DOHH2 (cell line): Measurements from ENCODE around the gene PLA2G1B.

ENCODE experiments used
- H3F3A ChIP-seq: fragments of 200-600 bp; sonication (generic), shearing (Covaris generic); 2 replicates; pipeline ENCODE4 v1.6.0; 2016; ENCODE audit warnings: antibody characterized with exemption, mild to moderate bottlenecking; ENCODE audit not compliant: control insufficient read depth, insufficient read depth
- H3K27ac ChIP-seq: fragments of 200-600 bp; sonication (generic); 2 replicates; pipeline ENCODE4 v1.5.1; 2014; ENCODE audit warnings: low read depth, mild to moderate bottlenecking, low read length, moderate library complexity
- H3K27me3 ChIP-seq: fragments of 200-600 bp; sonication (generic); 2 replicates; pipeline ENCODE4 v1.6.1; 2014; ENCODE audit warnings: mild to moderate bottlenecking, low read length, mixed read lengths; ENCODE audit not compliant: control insufficient read depth
- H3K36me3 ChIP-seq: fragments of 200-600 bp; sonication (generic); 2 replicates; pipeline ENCODE4 v1.6.1; 2014; ENCODE audit warnings: mild to moderate bottlenecking, low read length, moderate library complexity, mixed read lengths; ENCODE audit not compliant: control insufficient read depth
- H3K4me1 ChIP-seq: fragments of 200-600 bp; sonication (generic); 2 replicates; pipeline ENCODE4 v1.6.1; 2014; ENCODE audit warnings: mild to moderate bottlenecking, low read length, mixed read lengths; ENCODE audit not compliant: control insufficient read depth
- H3K4me2 ChIP-seq: fragments of 200-600 bp; sonication (generic); 2 replicates; pipeline ENCODE4 v1.6.0; 2014; ENCODE audit warnings: mild to moderate bottlenecking, low read length, moderate library complexity
- H3K4me3 ChIP-seq: fragments of 200-600 bp; sonication (generic); 2 replicates; pipeline ENCODE4 v1.5.1; 2014; ENCODE audit warnings: mild to moderate bottlenecking, low read length, mixed read lengths
- H3K79me2 ChIP-seq: fragments of 200-600 bp; sonication (generic); 2 replicates; pipeline ENCODE4 v1.6.1; 2014; ENCODE audit warnings: mild to moderate bottlenecking, low read length, mixed read lengths; ENCODE audit not compliant: control insufficient read depth
- H3K9me2 ChIP-seq: fragments of 200-600 bp; sonication (generic); replicated peaks from 2 replicates; pipeline ENCODE4 v1.6.1; 2014; ENCODE audit warnings: mild to moderate bottlenecking, low read length, mixed read lengths; ENCODE audit not compliant: control insufficient read depth
- H3K9me3 ChIP-seq: fragments of 200-600 bp; sonication (generic); 2 replicates; pipeline ENCODE4 v1.6.1; 2014; ENCODE audit warnings: antibody characterized with exemption, low read length, mixed read lengths; ENCODE audit not compliant: control insufficient read depth, insufficient read depth
- H4K20me1 ChIP-seq: fragments of 200-600 bp; sonication (generic); 2 replicates; pipeline ENCODE4 v1.6.0; 2014; ENCODE audit warnings: low read depth, mild to moderate bottlenecking, antibody characterized with exemption, low read length, moderate library complexity; ENCODE audit not compliant: control insufficient read depth, insufficient read depth
- CTCF ChIP-seq: fragments of 200-600 bp; sonication (generic); IDR thresholded peaks from one replicate; pipeline ENCODE4 v1.5.1; 2014; ENCODE audit warnings: antibody characterized with exemption, mild to moderate bottlenecking, low read depth, low read length; ENCODE audit not compliant: poor library complexity, severe bottlenecking
- EZH2phosphoT487 ChIP-seq: fragments of 200-600 bp; sonication (generic); IDR thresholded peaks from 2 replicates; pipeline ENCODE4 v1.6.1; 2017; ENCODE audit warnings: borderline replicate concordance, mild to moderate bottlenecking, antibody characterized with exemption, low read length, moderate library complexity, mixed read lengths

PLA2G1B gene

GRCh38 chr12:120332523-120332922, 4.9 kb upstream of the PLA2G1B start:
- Histone ChIP-seq H3K27me3 (peaks cover 4% of the 10 kb centered on the region; the same call in 1 of the 2 replicates), H3K27ac (no peak overlapping the region), H3F3A (no peaks in the 10 kb centered on the region), H4K20me1 (no peaks in the 10 kb centered on the region), H3K4me2 (no peak overlapping the region), H3K4me1 (no peaks in the 10 kb centered on the region), H3K79me2 (no peaks in the 10 kb centered on the region), H3K9me2 (no peaks in the 10 kb centered on the region), H3K9me3 (peaks cover 15% of the 10 kb centered on the region), H3K4me3 (no peak overlapping the region), H3K36me3 (no peaks in the 10 kb centered on the region)
- TF ChIP-seq EZH2phosphoT487, result no peak
- TF ChIP-seq CTCF, result no peak

- no peak overlapping the region for H3K4me2 ChIP-seq
- no peaks in the 10 kb centered on the region for H4K20me1 ChIP-seq
- H3K27me3 ChIP-seq, result peaks cover 4% of the 10 kb centered on the region; the same call in 1 of the 2 replicates
- peaks cover 10% of the 10 kb centered on the region for H3K9me3 ChIP-seq
- H3K79me2 ChIP-seq, result no peaks in the 10 kb centered on the region
- no peaks in the 10 kb centered on the region for H3F3A ChIP-seq
- H3K4me3 ChIP-seq, result no peak overlapping the region
- no peak overlapping the region for H3K27ac ChIP-seq
- no peaks in the 10 kb centered on the region for H3K9me2 ChIP-seq
- TF ChIP-seq CTCF, result no peak
- no peak for TF ChIP-seq EZH2phosphoT487
- H3K4me1 ChIP-seq, result no peaks in the 10 kb centered on the region
- no peaks in the 10 kb centered on the region for H3K36me3 ChIP-seq
These were observed 4.5 kb upstream of the PLA2G1B start for GRCh38 chr12:120332041-120332440.

- TF ChIP-seq EZH2phosphoT487, result no peak
- TF ChIP-seq CTCF, result no peak
- Histone ChIP-seq H4K20me1 (no peaks in the 10 kb centered on the region), H3K27me3 (peaks cover 4% of the 10 kb centered on the region; the same call in 1 of the 2 replicates), H3K9me2 (no peaks in the 10 kb centered on the region), H3K9me3 (peaks cover 3% of the 10 kb centered on the region; the same call in 1 of the 2 replicates), H3F3A (no peaks in the 10 kb centered on the region), H3K4me2 (no peak overlapping the region), H3K4me3 (no peak overlapping the region), H3K79me2 (no peaks in the 10 kb centered on the region), H3K27ac (no peak overlapping the region), H3K4me1 (no peaks in the 10 kb centered on the region), H3K36me3 (no peaks in the 10 kb centered on the region)
These were observed 3.8 kb upstream of the PLA2G1B start for GRCh38 chr12:120331390-120331789.

- Histone ChIP-seq H3K36me3 (no peaks in the 10 kb centered on the region), H4K20me1 (no peaks in the 10 kb centered on the region), H3F3A (no peaks in the 10 kb centered on the region), H3K9me2 (no peaks in the 10 kb centered on the region), H3K27me3 (peaks cover 8% of the 10 kb centered on the region), H3K27ac (no peak overlapping the region), H3K79me2 (no peaks in the 10 kb centered on the region), H3K4me2 (no peak overlapping the region), H3K9me3 (no peaks in the 10 kb centered on the region), H3K4me1 (peaks cover 14% of the 10 kb centered on the region), H3K4me3 (no peak overlapping the region)
- TF ChIP-seq EZH2phosphoT487 (no peak), CTCF (no peak)
These were observed 649 bp upstream of the PLA2G1B start for GRCh38 chr12:120328228-120328627.
